ENCODE results near the gene MX2. TPM values are rescaled to one million over a fixed set of nuclear protein-coding genes. Genes with fewer than 3 reads are reported as not detected.

MX2 gene
- total RNA-seq, 4 donors from 2014 or later, result 13.7 to 39.6 (median 16.3) TPM

DNA sequence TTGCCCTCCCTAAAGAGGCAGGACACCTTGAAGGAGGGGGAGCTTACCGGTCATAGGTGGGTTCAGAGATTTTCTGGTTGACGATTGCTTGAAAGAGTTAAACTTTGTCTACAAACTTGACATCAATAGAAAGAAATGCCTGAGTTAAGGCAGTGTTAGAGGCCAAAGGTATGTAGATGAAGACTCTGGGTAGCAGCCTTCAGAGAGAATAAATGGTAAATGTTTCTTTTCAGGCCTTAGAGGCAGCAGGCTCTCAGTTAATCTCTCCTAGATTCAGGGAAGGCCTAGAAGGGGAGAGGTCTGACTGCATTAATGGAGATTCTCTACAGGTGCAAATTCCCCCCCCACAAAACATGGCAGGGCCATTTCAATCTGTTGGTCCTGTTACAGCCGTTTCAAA, 91.9 kb downstream of the MX2 start:
- DNase-seq, result no peak
- Histone ChIP-seq H3K4me1 (no peaks in the 10 kb centered on the region), H3K9me3 (no peaks in the 10 kb centered on the region), H3K27ac (no peak overlapping the region), H3K27me3 (no peaks in the 10 kb centered on the region), H3K36me3 (peaks cover 0 to 64% (median 0%) of the 10 kb centered on the region in 3 donors), H3K4me3 (no peak overlapping the region)
- TF ChIP-seq POLR2A (IDR thresholded peaks at IDR 0.05) (no peak), CTCF (IDR thresholded peaks at IDR 0.05) (no peak)

DNA sequence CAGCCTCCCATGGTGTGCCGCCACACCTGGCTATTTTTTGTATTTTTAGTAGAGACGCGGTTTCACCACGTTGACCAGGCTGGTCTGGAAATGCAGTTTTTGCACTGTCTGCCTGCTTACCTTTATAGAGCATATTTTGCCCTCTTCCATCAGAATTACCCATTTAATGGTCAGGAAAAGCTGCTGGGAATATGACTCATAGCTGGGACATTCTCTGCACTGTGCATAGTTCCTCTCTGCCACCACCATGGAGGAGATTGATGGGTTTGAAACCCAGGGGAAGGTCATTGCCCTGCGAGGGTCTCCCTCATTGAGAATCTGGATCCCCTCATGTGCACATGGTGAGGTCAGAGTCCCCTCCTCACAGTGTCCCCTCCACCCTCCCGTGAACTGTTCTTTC, 96.3 kb downstream of the MX2 start:
- Histone ChIP-seq H3K9me3 (no peaks in the 10 kb centered on the region), H3K27ac (no peak overlapping the region), H3K27me3 (no peaks in the 10 kb centered on the region), H3K4me3 (no peak overlapping the region), H3K4me1 (no peaks in the 10 kb centered on the region), H3K36me3 (peaks cover 0 to 46% (median 0%) of the 10 kb centered on the region in 3 donors)
- TF ChIP-seq POLR2A (IDR thresholded peaks at IDR 0.05), result no peak
- no peak for TF ChIP-seq CTCF (IDR thresholded peaks at IDR 0.05)
- DNase-seq, result no peak

- H3K36me3 ChIP-seq, result peaks cover 0 to 42% (median 0%) of the 10 kb centered on the region in 3 donors
- H3K27me3 ChIP-seq, result no peaks in the 10 kb centered on the region
- TF ChIP-seq CTCF (IDR thresholded peaks at IDR 0.05) (no peak), POLR2A (IDR thresholded peaks at IDR 0.05) (no peak)
- H3K4me3 ChIP-seq, result no peak overlapping the region
- no peak overlapping the region for H3K27ac ChIP-seq
- no peaks in the 10 kb centered on the region for H3K9me3 ChIP-seq
- H3K4me1 ChIP-seq, result no peaks in the 10 kb centered on the region
- DNase-seq, result no peak
Measured at GRCh38 chr21:41458559-41458958, 96.7 kb downstream of the MX2 start.

Other genes with a start within 250 kb of the MX2 start
- gene BACE2, start 193.9 kb upstream of the MX2 start, total RNA-seq, result 10 to 100 TPM; 30.5 to 43.3 (median 36.6) TPM
- gene FAM3B, start 45.2 kb upstream of the MX2 start, total RNA-seq, result 100 to 1,000 TPM in 3 of 4 donors, 10 to 100 TPM in 1; 49.5 to 323 (median 159) TPM
- 100 to 1,000 TPM in 1 of 4 donors, 10 to 100 TPM in 3; 52.4 to 109 (median 78.9) TPM for gene MX1, start 64.2 kb downstream of the MX2 start, total RNA-seq
- 100 to 1,000 TPM in 3 of 4 donors, 10 to 100 TPM in 1; 39.6 to 419 (median 352) TPM for gene TMPRSS2, start 146.1 kb downstream of the MX2 start, total RNA-seq

Data from Peyer's patch (tissue), 4 donors.